HEK293T (cell line): ENCODE data around the gene TRAPPC11.

Experiments used
- CTCF ChIA-PET: fragments of 350-600 bp; formaldehyde crosslinking; extraction: SDS; loops from one replicate; lab custom pipeline; 2021; ENCODE audit warnings: antibody characterized with exemption, inconsistent platforms; lab: Yijun Ruan, JAX
- POLR2A ChIA-PET: fragments of 350-600 bp; formaldehyde crosslinking; extraction: SDS; loops from one replicate; lab custom pipeline; 2020; ENCODE audit warnings: antibody characterized with exemption, inconsistent platforms; lab: Yijun Ruan, JAX
- DNase-seq: peaks from one replicate; pipeline ENCODE4 v3.0.0; 2012; ENCODE audit warnings: mixed read lengths; ENCODE audit errors: extremely low spot score
- ARNT ChIP-seq: fragments of 450-650 bp; IDR thresholded peaks from 2 replicates; pipeline ENCODE4 v1.6.1; 2017; ENCODE audit warnings: mild to moderate bottlenecking
- BHLHE40 ChIP-seq: fragments of 450-650 bp; IDR thresholded peaks from 2 replicates; pipeline ENCODE4 v1.6.1; 2016; ENCODE audit warnings: mild to moderate bottlenecking, moderate library complexity, borderline replicate concordance
- CTBP1 ChIP-seq: fragments of 450-650 bp; IDR thresholded peaks from 2 replicates; pipeline ENCODE4 v1.6.1; 2016; ENCODE audit warnings: borderline replicate concordance
- ELF4 ChIP-seq: fragments of 450-650 bp; IDR thresholded peaks from 2 replicates; pipeline ENCODE4 v1.6.1; 2017; ENCODE audit warnings: antibody characterized with exemption
- FOXA1 ChIP-seq: fragments of 450-650 bp; IDR thresholded peaks from 2 replicates; pipeline ENCODE4 v1.6.1; 2016; ENCODE audit warnings: mild to moderate bottlenecking
- FOXK2 ChIP-seq: fragments of 450-650 bp; IDR thresholded peaks from 2 replicates; pipeline ENCODE4 v1.6.1; 2016; ENCODE audit warnings: mild to moderate bottlenecking
- FOXM1 ChIP-seq: fragments of 450-650 bp; IDR thresholded peaks from 2 replicates; pipeline ENCODE4 v1.6.1; 2017; ENCODE audit warnings: mild to moderate bottlenecking, borderline replicate concordance
- HDGF ChIP-seq: fragments of 450-650 bp; IDR thresholded peaks from 2 replicates; pipeline ENCODE4 v1.6.1; 2017; ENCODE audit warnings: antibody characterized with exemption, borderline replicate concordance
- L3MBTL2 ChIP-seq: fragments of 450-650 bp; conservative IDR thresholded peaks from 2 replicates; pipeline ENCODE4 v1.6.1; 2016; ENCODE audit warnings: mild to moderate bottlenecking
- LEF1 ChIP-seq: fragments of 450-650 bp; IDR thresholded peaks from 2 replicates; pipeline ENCODE4 v1.6.1; 2017; ENCODE audit warnings: mild to moderate bottlenecking, borderline replicate concordance
- NFRKB ChIP-seq: fragments of 450-650 bp; IDR thresholded peaks from 2 replicates; pipeline ENCODE4 v1.6.1; 2016; ENCODE audit warnings: mild to moderate bottlenecking, moderate library complexity
- PKNOX1 ChIP-seq: fragments of 450-650 bp; IDR thresholded peaks from 2 replicates; pipeline ENCODE4 v1.6.1; 2016
- SP1 ChIP-seq: fragments of 450-650 bp; IDR thresholded peaks from 2 replicates; pipeline ENCODE4 v1.6.1; 2017
- SUZ12 ChIP-seq: fragments of 450-650 bp; IDR thresholded peaks from 2 replicates; pipeline ENCODE4 v1.6.1; 2016; ENCODE audit warnings: mild to moderate bottlenecking
- TARDBP ChIP-seq: fragments of 450-650 bp; IDR thresholded peaks from 2 replicates; pipeline ENCODE4 v1.6.1; 2016
- ZNF384 ChIP-seq: fragments of 450-650 bp; IDR thresholded peaks from 2 replicates; pipeline ENCODE4 v1.6.1; 2016

TRAPPC11 gene

GRCh38 chr4:183645326-183645725 lies 13.8 kb upstream of the TRAPPC11 start:
- POLR2A ChIA-PET = no interaction called here
- no peak for TF ChIP-seq BHLHE40
- no peak for TF ChIP-seq ARNT
- no peak for TF ChIP-seq ZNF384
- TF ChIP-seq PKNOX1 = no peak
- no peak for TF ChIP-seq LEF1
- TF ChIP-seq FOXK2 = no peak
- TF ChIP-seq FOXM1 = no peak
- no peak for TF ChIP-seq FOXA1
- no peak for TF ChIP-seq TARDBP
- no peak for TF ChIP-seq SP1
- TF ChIP-seq ELF4 = no peak
- TF ChIP-seq NFRKB = no peak
- TF ChIP-seq HDGF = no peak
- TF ChIP-seq CTBP1 = no peak
- no peak for TF ChIP-seq SUZ12
- TF ChIP-seq L3MBTL2 = no peak
- no peak for DNase-seq
- CTCF ChIA-PET = interaction anchor here (0.7 kb wide), 1 partner anchor 1450 kb away, joined by 3 read pairs; no protein-coding TSS in a partner anchor

GRCh38 chr4:183657564-183657963 lies 1.5 kb upstream of the TRAPPC11 start:
- ChIA-PET POLR2A (no interaction called here), CTCF (interaction anchor here (0.7 kb wide), 1 partner anchor 343 kb away, joined by 3 read pairs; no protein-coding TSS in a partner anchor)
- no peak for DNase-seq
- TF ChIP-seq NFRKB (no peak), SP1 (no peak), HDGF (no peak), L3MBTL2 (no peak), ZNF384 (no peak), BHLHE40 (no peak), FOXK2 (no peak), CTBP1 (no peak), SUZ12 (no peak), ELF4 (no peak), ARNT (no peak), TARDBP (no peak), LEF1 (no peak), PKNOX1 (no peak), FOXA1 (no peak), FOXM1 (no peak)

- CTCF ChIA-PET = interaction anchor here (0.7 kb wide), 1 partner anchor 344 kb away, joined by 3 read pairs; no protein-coding TSS in a partner anchor
- POLR2A ChIA-PET = interaction anchor here (1.0 kb wide), 1 partner anchor 153 kb away, joined by 3 read pairs; no protein-coding TSS in a partner anchor
- no peak for DNase-seq
- TF ChIP-seq BHLHE40 (no peak), L3MBTL2 (0 out of 2 replicates have a peak, but pooled peaks have one; percentile 8)
Observed at GRCh38 chr4:183658362-183659028, 598 bp upstream of the TRAPPC11 start.

GRCh38 chr4:183659872-183660242 lies 764 bp downstream of the TRAPPC11 start:
- no peak for DNase-seq
- TF ChIP-seq TARDBP (no peak), SP1 (no peak), NFRKB (no peak)
- CTCF ChIA-PET = interaction anchor here (0.7 to 1.0 kb wide), 3 partner anchors 10 to 131 kb away, joined by 3 read pairs; no protein-coding TSS in a partner anchor
- POLR2A ChIA-PET = interaction anchor here (0.5 to 1.3 kb wide), 5 partner anchors 9 to 175 kb away, joined by 3 to 4 read pairs (median 3); no protein-coding TSS in a partner anchor

- POLR2A ChIA-PET = no interaction called here
- CTCF ChIA-PET = no interaction called here
Observed at GRCh38 chr4:183666088-183666487, 7.0 kb downstream of the TRAPPC11 start.

More at GRCh38 chr4:183666088-183666487, 7.0 kb downstream of the TRAPPC11 start:
- DNase-seq = no peak
- TF ChIP-seq TARDBP (no peak), SUZ12 (no peak), NFRKB (no peak), BHLHE40 (no peak), FOXA1 (no peak), PKNOX1 (no peak), ZNF384 (no peak), ELF4 (no peak), ARNT (no peak), SP1 (no peak), CTBP1 (no peak), HDGF (no peak), LEF1 (no peak), FOXM1 (no peak), FOXK2 (no peak), L3MBTL2 (no peak)
